B cell (primary cell): ENCODE data around the gene LRCH1. TPM values are rescaled to one million over a fixed set of nuclear protein-coding genes. Genes with fewer than 3 reads are reported as not detected.

Experiments used
- ATAC-seq: fragments of 200-7000 bp; cut with Tn5 transposase; one replicate; pipeline ENCODE4 v1.10.0; 2021; ENCODE audit warnings: low read depth, mild to moderate bottlenecking, moderate number of reproducible peaks, moderate library complexity
- CTCF ChIA-PET: fragments of 350-600 bp; sonication (Branson Sonifier 250); formaldehyde crosslinking; loops from one replicate; lab custom pipeline; 2021; ENCODE audit warnings: antibody characterized with exemption, inconsistent platforms; lab: Charles Lee
- POLR2A ChIA-PET: fragments of 350-600 bp; sonication (Branson Sonifier 250); formaldehyde crosslinking; loops from one replicate; lab custom pipeline; 2021; ENCODE audit warnings: antibody characterized with exemption; lab: Charles Lee
- DNase-seq: peaks from one replicate; pipeline ENCODE4 v3.0.0; 2013
- H2AFZ ChIP-seq: 2 replicates; pipeline ENCODE4 v1.6.1; 2012; ENCODE audit warnings: mild to moderate bottlenecking, low read depth, low read length; ENCODE audit not compliant: insufficient read depth, poor library complexity, severe bottlenecking
- H3K27ac ChIP-seq, 2 donors: 1 replicate in 1 of 2; 2 replicates in 1 of 2; pipeline ENCODE4 v1.5.1; 2012 to 2013; ENCODE audit warnings: low read length in 2 of 2, mild to moderate bottlenecking in 2 of 2, moderate library complexity in 1 of 2
- H3K27me3 ChIP-seq, 4 experiments: fragments of 200-600 bp in 1 of 4; sonication (generic) in 1 of 4; replicated peaks in 1 of 4; 1 replicate in 2 of 4; 2 replicates in 2 of 4; pipeline versions ENCODE4 v1.6.1 to v1.7.0; 2013 to 2016; ENCODE audit warnings: low read length in 3 of 4, mild to moderate bottlenecking in 2 of 4, mixed read lengths in 1 of 4, moderate library complexity in 1 of 4; ENCODE audit not compliant: insufficient read depth in 4 of 4, control insufficient read depth in 3 of 4; ENCODE audit errors: control extremely low read depth in 1 of 4
- H3K36me3 ChIP-seq, 2 experiments: replicated peaks in 1 of 2; 1 replicate in 1 of 2; 2 replicates in 1 of 2; pipeline versions ENCODE4 v1.6.1 to v1.7.1; 2013; ENCODE audit warnings: low read length in 1 of 2; ENCODE audit not compliant: insufficient read depth in 2 of 2, control insufficient read depth in 1 of 2; ENCODE audit errors: control extremely low read depth in 1 of 2, extremely low read depth in 1 of 2
- H3K4me1 ChIP-seq, 2 donors: fragments of 200-600 bp in 1 of 2; sonication (generic) in 1 of 2; 1 replicate in 1 of 2; 2 replicates in 1 of 2; pipeline versions ENCODE4 v1.5.1 to v1.6.1; 2013 to 2017; ENCODE audit warnings: low read length in 2 of 2; ENCODE audit not compliant: control insufficient read depth in 2 of 2, insufficient read depth in 2 of 2
- H3K4me2 ChIP-seq: replicated peaks from 2 replicates; pipeline ENCODE3; 2012; ENCODE audit warnings: mild to moderate bottlenecking, low read depth, low read length; ENCODE audit not compliant: poor library complexity, severe bottlenecking
- H3K4me3 ChIP-seq, 5 experiments: fragments of 200-600 bp in 1 of 5; sonication (generic) in 1 of 5; 1 replicate in 3 of 5; 2 replicates in 2 of 5; pipeline versions ENCODE4 v1.5.1 to v1.7.0; 2011 to 2016; ENCODE audit warnings: low read length in 4 of 5, mild to moderate bottlenecking in 4 of 5, low read depth in 2 of 5, control low read depth in 1 of 5, moderate library complexity in 1 of 5; ENCODE audit not compliant: insufficient read depth in 1 of 5; ENCODE audit errors: control extremely low read depth in 1 of 5, extremely low read depth in 1 of 5
- H3K79me2 ChIP-seq: fragments of 200-600 bp; sonication (generic); one replicate; pipeline ENCODE4 v1.6.0; 2016; ENCODE audit warnings: low read length; ENCODE audit not compliant: control insufficient read depth, insufficient read depth
- H3K9ac ChIP-seq: fragments of 200-600 bp; sonication (generic); 2 replicates; pipeline ENCODE4 v1.6.1; 2017; ENCODE audit warnings: mild to moderate bottlenecking, low read length, moderate library complexity
- H3K9me3 ChIP-seq, 3 donors: one replicate each; pipeline versions ENCODE4 v1.6.1 to v1.7.1; 2013; ENCODE audit warnings: low read length in 2 of 3; ENCODE audit not compliant: control insufficient read depth in 2 of 3, insufficient read depth in 1 of 3; ENCODE audit errors: control extremely low read depth in 1 of 3
- H4K20me1 ChIP-seq: 2 replicates; pipeline ENCODE4 v1.6.0; 2012; ENCODE audit warnings: mild to moderate bottlenecking, low read length; ENCODE audit not compliant: insufficient read depth, control insufficient read depth, poor library complexity, severe bottlenecking
- H3K27ac Mint-ChIP-seq: one replicate; pipeline ENCODE4 v1.8.0; 2021; ENCODE audit warnings: mixed read lengths
- H3K27me3 Mint-ChIP-seq: one replicate; pipeline ENCODE4 v1.8.0; 2021; ENCODE audit warnings: mixed read lengths
- H3K4me1 Mint-ChIP-seq: one replicate; pipeline ENCODE4 v1.8.0; 2021; ENCODE audit warnings: mixed read lengths
- H3K4me3 Mint-ChIP-seq: one replicate; pipeline ENCODE4 v1.8.0; 2021; ENCODE audit warnings: mixed read lengths
- H3K9me3 Mint-ChIP-seq: one replicate; pipeline ENCODE4 v1.8.0; 2022; ENCODE audit warnings: mixed read lengths; ENCODE audit not compliant: insufficient read depth
- CTCF ChIP-seq: fragments of 200-600 bp; IDR thresholded peaks from one replicate; pipeline ENCODE4 v1.8.0; 2022; ENCODE audit warnings: antibody characterized with exemption, mild to moderate bottlenecking
- EZH2 ChIP-seq: IDR thresholded peaks from 2 replicates; pipeline ENCODE4 v1.6.1; 2012; ENCODE audit warnings: borderline replicate concordance, low read depth, mild to moderate bottlenecking, moderate library complexity, low read length; ENCODE audit not compliant: insufficient read depth, poor library complexity, severe bottlenecking
- WGBS: methylation state at CpG from one replicate; pipeline ENCODE4 v1.1.5; 2013; ENCODE audit warnings: missing lambda C conversion rate; ENCODE audit not compliant: insufficient coverage; 5-methylcytosine and 5-hydroxymethylcytosine counted together
- intact Hi-C: fragments of 100-400 bp; cut with micrococcal nuclease; formaldehyde crosslinking; loops from one replicate; pipeline ENCODE4 v1.10.0; 2022
- polyA plus RNA-seq: library from polyadenylated mRNA; depleted of rRNA; stranded (reverse); fragments of >200 nt; gene quantifications from 2 replicates; pipeline ENCODE4 v1.2.3, GENCODE V29; 2012
- total RNA-seq, 2 donors: library from RNA; stranded (reverse); fragments of 120-200 nt in 1 of 2; gene quantifications; 1 replicate in 1 of 2; 2 replicates in 1 of 2; pipeline versions ENCODE4 v1.2.3 to v1.2.4, GENCODE V29; 2013 to 2022

The LRCH1 gene
- total and polyA plus RNA-seq, 2 donors (not counting 1 experiment from before 2014, with no cell fraction given) = 13.0 to 50.3 TPM

DNA sequence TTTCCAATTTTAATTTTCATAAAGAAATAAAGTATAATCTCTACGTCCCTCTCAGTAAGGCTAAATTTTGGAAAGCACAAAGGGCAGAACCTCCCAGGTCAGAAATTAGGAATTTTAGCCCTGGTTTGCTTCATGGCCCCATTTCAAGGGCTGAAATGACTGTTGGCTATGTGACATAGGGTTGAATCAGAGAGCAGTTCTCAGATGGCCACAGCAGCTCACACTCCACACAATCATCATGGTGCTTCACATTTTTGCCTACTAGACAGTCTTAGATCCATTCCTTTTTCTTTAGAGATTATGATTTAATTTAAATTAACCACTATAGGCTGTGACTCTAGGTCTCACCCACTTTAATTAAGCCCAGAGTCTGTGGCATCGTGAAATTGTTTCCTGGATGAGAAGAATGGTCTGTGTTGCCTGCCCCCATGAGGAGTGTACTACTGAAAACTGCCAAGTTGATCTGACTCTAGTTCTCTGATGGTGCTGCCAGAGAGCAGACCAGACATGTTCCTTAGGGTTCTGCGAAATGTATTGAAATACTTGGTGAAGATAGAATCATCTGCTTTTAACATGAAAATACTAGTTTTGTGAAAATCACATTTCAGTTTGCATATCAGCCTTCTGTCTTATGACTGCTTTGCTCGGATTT is 186.6 kb downstream of the LRCH1 start:
- Histone ChIP-seq H3K36me3 (peaks cover 0 to 70% of the 10 kb centered on the region in 2 experiments), H3K27ac (no peak overlapping the region), H4K20me1 (no peaks in the 10 kb centered on the region), H3K4me1 (no peaks in the 10 kb centered on the region), H3K9ac (no peak overlapping the region), H3K27me3 (no peaks in the 10 kb centered on the region), H3K79me2 (no peaks in the 10 kb centered on the region), H3K4me2 (no peak overlapping the region), H3K9me3 (no peaks in the 10 kb centered on the region), H2AFZ (no peak overlapping the region), H3K4me3 (no peak overlapping the region)
- Mint-ChIP-seq H3K4me1 (no peaks in the 10 kb centered on the region), H3K27ac (no peak overlapping the region), H3K9me3 (no peaks in the 10 kb centered on the region), H3K4me3 (no peak overlapping the region), H3K27me3 (no peaks in the 10 kb centered on the region)
- intact Hi-C loops = no loop called here
- POLR2A ChIA-PET = no interaction called here
- TF ChIP-seq EZH2 (no peak), CTCF (no peak)
- 90% methylated on average over 2 of the region's 4 CpGs for WGBS
- DNase-seq (no peak), ATAC-seq (no peak)
- CTCF ChIA-PET = interaction anchor here (1.2 kb wide), 1 partner anchor 188 kb away, joined by 5 read pairs; no protein-coding TSS in a partner anchor

DNA sequence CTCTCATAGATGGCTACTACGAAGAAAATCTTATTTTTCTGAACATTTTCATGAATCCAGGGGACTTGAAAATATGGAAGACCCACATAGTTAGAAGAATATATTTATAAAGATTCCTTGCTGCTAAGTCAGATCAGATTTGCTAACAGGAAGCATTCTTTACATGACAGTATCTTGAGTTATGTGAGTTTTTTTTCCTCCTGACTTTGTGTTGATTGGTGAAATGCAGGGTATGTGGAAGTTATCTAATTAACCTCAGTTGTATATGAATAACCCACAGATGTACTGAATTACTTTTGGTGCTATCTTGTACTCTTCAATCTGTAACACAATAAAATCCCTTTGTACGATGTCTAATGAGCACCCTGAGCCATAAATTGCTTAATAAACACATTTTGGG is 190.2 kb downstream of the LRCH1 start:
- H3K36me3 ChIP-seq = peaks cover 0 to 65% of the 10 kb centered on the region in 2 experiments
- H3K9ac ChIP-seq = no peak overlapping the region
- H3K27me3 Mint-ChIP-seq = no peaks in the 10 kb centered on the region
- H3K4me2 ChIP-seq = no peak overlapping the region
- intact Hi-C loops = no loop called here
- ATAC-seq = no peak
- no peaks in the 10 kb centered on the region for H3K9me3 Mint-ChIP-seq
- H3K4me1 Mint-ChIP-seq = no peaks in the 10 kb centered on the region
- no peaks in the 10 kb centered on the region for H3K4me1 ChIP-seq
- H3K27ac Mint-ChIP-seq = no peak overlapping the region
- CTCF ChIA-PET = no interaction called here
- H3K4me3 Mint-ChIP-seq = no peak overlapping the region
- H3K79me2 ChIP-seq = no peaks in the 10 kb centered on the region
- WGBS = no CpG with 5 or more reads among the region's 2 CpGs
- H2AFZ ChIP-seq = no peak overlapping the region
- H3K9me3 ChIP-seq = no peaks in the 10 kb centered on the region
- H3K27ac ChIP-seq = no peak overlapping the region
- TF ChIP-seq CTCF = no peak
- TF ChIP-seq EZH2 = no peak
- no peaks in the 10 kb centered on the region for H3K27me3 ChIP-seq
- H4K20me1 ChIP-seq = no peaks in the 10 kb centered on the region
- DNase-seq = no peak
- no peak overlapping the region for H3K4me3 ChIP-seq
- POLR2A ChIA-PET = no interaction called here
